B cell (primary cell): ENCODE data around the gene STAT2. TPM values are rescaled to one million over a fixed set of nuclear protein-coding genes. Genes with fewer than 3 reads are reported as not detected.

Experiments used
- ATAC-seq: fragments of 200-7000 bp; cut with Tn5 transposase; one replicate; pipeline ENCODE4 v1.10.0; 2021; ENCODE audit warnings: low read depth, mild to moderate bottlenecking, moderate number of reproducible peaks, moderate library complexity
- CTCF ChIA-PET: fragments of 350-600 bp; sonication (Branson Sonifier 250); formaldehyde crosslinking; loops from one replicate; lab custom pipeline; 2021; ENCODE audit warnings: antibody characterized with exemption, inconsistent platforms; lab: Charles Lee
- POLR2A ChIA-PET: fragments of 350-600 bp; sonication (Branson Sonifier 250); formaldehyde crosslinking; loops from one replicate; lab custom pipeline; 2021; ENCODE audit warnings: antibody characterized with exemption; lab: Charles Lee
- DNase-seq: peaks from one replicate; pipeline ENCODE4 v3.0.0; 2013
- H2AFZ ChIP-seq: 2 replicates; pipeline ENCODE4 v1.6.1; 2012; ENCODE audit warnings: mild to moderate bottlenecking, low read depth, low read length; ENCODE audit not compliant: insufficient read depth, poor library complexity, severe bottlenecking
- H3K27ac ChIP-seq, 2 donors: 1 replicate in 1 of 2; 2 replicates in 1 of 2; pipeline ENCODE4 v1.5.1; 2012 to 2013; ENCODE audit warnings: low read length in 2 of 2, mild to moderate bottlenecking in 2 of 2, moderate library complexity in 1 of 2
- H3K27me3 ChIP-seq, 4 experiments: fragments of 200-600 bp in 1 of 4; sonication (generic) in 1 of 4; replicated peaks in 1 of 4; 1 replicate in 2 of 4; 2 replicates in 2 of 4; pipeline versions ENCODE4 v1.6.1 to v1.7.0; 2013 to 2016; ENCODE audit warnings: low read length in 3 of 4, mild to moderate bottlenecking in 2 of 4, mixed read lengths in 1 of 4, moderate library complexity in 1 of 4; ENCODE audit not compliant: insufficient read depth in 4 of 4, control insufficient read depth in 3 of 4; ENCODE audit errors: control extremely low read depth in 1 of 4
- H3K36me3 ChIP-seq, 2 experiments: replicated peaks in 1 of 2; 1 replicate in 1 of 2; 2 replicates in 1 of 2; pipeline versions ENCODE4 v1.6.1 to v1.7.1; 2013; ENCODE audit warnings: low read length in 1 of 2; ENCODE audit not compliant: insufficient read depth in 2 of 2, control insufficient read depth in 1 of 2; ENCODE audit errors: control extremely low read depth in 1 of 2, extremely low read depth in 1 of 2
- H3K4me1 ChIP-seq, 2 donors: fragments of 200-600 bp in 1 of 2; sonication (generic) in 1 of 2; 1 replicate in 1 of 2; 2 replicates in 1 of 2; pipeline versions ENCODE4 v1.5.1 to v1.6.1; 2013 to 2017; ENCODE audit warnings: low read length in 2 of 2; ENCODE audit not compliant: control insufficient read depth in 2 of 2, insufficient read depth in 2 of 2
- H3K4me2 ChIP-seq: replicated peaks from 2 replicates; pipeline ENCODE3; 2012; ENCODE audit warnings: mild to moderate bottlenecking, low read depth, low read length; ENCODE audit not compliant: poor library complexity, severe bottlenecking
- H3K4me3 ChIP-seq, 5 experiments: fragments of 200-600 bp in 1 of 5; sonication (generic) in 1 of 5; 1 replicate in 3 of 5; 2 replicates in 2 of 5; pipeline versions ENCODE4 v1.5.1 to v1.7.0; 2011 to 2016; ENCODE audit warnings: low read length in 4 of 5, mild to moderate bottlenecking in 4 of 5, low read depth in 2 of 5, control low read depth in 1 of 5, moderate library complexity in 1 of 5; ENCODE audit not compliant: insufficient read depth in 1 of 5; ENCODE audit errors: control extremely low read depth in 1 of 5, extremely low read depth in 1 of 5
- H3K79me2 ChIP-seq: fragments of 200-600 bp; sonication (generic); one replicate; pipeline ENCODE4 v1.6.0; 2016; ENCODE audit warnings: low read length; ENCODE audit not compliant: control insufficient read depth, insufficient read depth
- H3K9ac ChIP-seq: fragments of 200-600 bp; sonication (generic); 2 replicates; pipeline ENCODE4 v1.6.1; 2017; ENCODE audit warnings: mild to moderate bottlenecking, low read length, moderate library complexity
- H3K9me3 ChIP-seq, 3 donors: one replicate each; pipeline versions ENCODE4 v1.6.1 to v1.7.1; 2013; ENCODE audit warnings: low read length in 2 of 3; ENCODE audit not compliant: control insufficient read depth in 2 of 3, insufficient read depth in 1 of 3; ENCODE audit errors: control extremely low read depth in 1 of 3
- H4K20me1 ChIP-seq: 2 replicates; pipeline ENCODE4 v1.6.0; 2012; ENCODE audit warnings: mild to moderate bottlenecking, low read length; ENCODE audit not compliant: insufficient read depth, control insufficient read depth, poor library complexity, severe bottlenecking
- H3K27ac Mint-ChIP-seq: one replicate; pipeline ENCODE4 v1.8.0; 2021; ENCODE audit warnings: mixed read lengths
- H3K27me3 Mint-ChIP-seq: one replicate; pipeline ENCODE4 v1.8.0; 2021; ENCODE audit warnings: mixed read lengths
- H3K4me1 Mint-ChIP-seq: one replicate; pipeline ENCODE4 v1.8.0; 2021; ENCODE audit warnings: mixed read lengths
- H3K4me3 Mint-ChIP-seq: one replicate; pipeline ENCODE4 v1.8.0; 2021; ENCODE audit warnings: mixed read lengths
- H3K9me3 Mint-ChIP-seq: one replicate; pipeline ENCODE4 v1.8.0; 2022; ENCODE audit warnings: mixed read lengths; ENCODE audit not compliant: insufficient read depth
- EZH2 ChIP-seq: IDR thresholded peaks from 2 replicates; pipeline ENCODE4 v1.6.1; 2012; ENCODE audit warnings: borderline replicate concordance, low read depth, mild to moderate bottlenecking, moderate library complexity, low read length; ENCODE audit not compliant: insufficient read depth, poor library complexity, severe bottlenecking
- WGBS: methylation state at CpG from one replicate; pipeline ENCODE4 v1.1.5; 2013; ENCODE audit warnings: missing lambda C conversion rate; ENCODE audit not compliant: insufficient coverage; 5-methylcytosine and 5-hydroxymethylcytosine counted together
- intact Hi-C: fragments of 100-400 bp; cut with micrococcal nuclease; formaldehyde crosslinking; loops from one replicate; pipeline ENCODE4 v1.10.0; 2022
- polyA plus RNA-seq: library from polyadenylated mRNA; depleted of rRNA; stranded (reverse); fragments of >200 nt; gene quantifications from 2 replicates; pipeline ENCODE4 v1.2.3, GENCODE V29; 2012
- total RNA-seq, 2 donors: library from RNA; stranded (reverse); fragments of 120-200 nt in 1 of 2; gene quantifications; 1 replicate in 1 of 2; 2 replicates in 1 of 2; pipeline versions ENCODE4 v1.2.3 to v1.2.4, GENCODE V29; 2013 to 2022
- TF ChIP-seq, protein P1 (sequence below): fragments of 200-600 bp; IDR thresholded peaks from one replicate; pipeline ENCODE4 v1.8.0; 2022; ENCODE audit warnings: antibody characterized with exemption, mild to moderate bottlenecking

STAT2 gene
- total and polyA plus RNA-seq, 2 donors (not counting 1 experiment from before 2014, with no cell fraction given): 261 to 298 TPM

GRCh38 chr12:56300644-56301464 lies 59.1 kb downstream of the STAT2 start:
- ATAC-seq (no peak), DNase-seq (no peak)
- H3K36me3 ChIP-seq: peaks cover 0 to 7% of the 10 kb centered on the region in 2 experiments
- H3K4me1 ChIP-seq: peaks cover 51 to 61% of the 10 kb centered on the region in 2 donors
- no peak for TF ChIP-seq EZH2
- TF ChIP-seq, protein P1, sequence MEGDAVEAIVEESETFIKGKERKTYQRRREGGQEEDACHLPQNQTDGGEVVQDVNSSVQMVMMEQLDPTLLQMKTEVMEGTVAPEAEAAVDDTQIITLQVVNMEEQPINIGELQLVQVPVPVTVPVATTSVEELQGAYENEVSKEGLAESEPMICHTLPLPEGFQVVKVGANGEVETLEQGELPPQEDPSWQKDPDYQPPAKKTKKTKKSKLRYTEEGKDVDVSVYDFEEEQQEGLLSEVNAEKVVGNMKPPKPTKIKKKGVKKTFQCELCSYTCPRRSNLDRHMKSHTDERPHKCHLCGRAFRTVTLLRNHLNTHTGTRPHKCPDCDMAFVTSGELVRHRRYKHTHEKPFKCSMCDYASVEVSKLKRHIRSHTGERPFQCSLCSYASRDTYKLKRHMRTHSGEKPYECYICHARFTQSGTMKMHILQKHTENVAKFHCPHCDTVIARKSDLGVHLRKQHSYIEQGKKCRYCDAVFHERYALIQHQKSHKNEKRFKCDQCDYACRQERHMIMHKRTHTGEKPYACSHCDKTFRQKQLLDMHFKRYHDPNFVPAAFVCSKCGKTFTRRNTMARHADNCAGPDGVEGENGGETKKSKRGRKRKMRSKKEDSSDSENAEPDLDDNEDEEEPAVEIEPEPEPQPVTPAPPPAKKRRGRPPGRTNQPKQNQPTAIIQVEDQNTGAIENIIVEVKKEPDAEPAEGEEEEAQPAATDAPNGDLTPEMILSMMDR: no peak
- POLR2A ChIA-PET: interaction anchor here (0.6 to 1.2 kb wide), 4 partner anchors 34 to 148 kb away, joined by 3 to 4 read pairs (median 3); partner anchors contain the start of genes ANKRD52, IL23A and TIMELESS
- intact Hi-C loops: loop anchor here (1.0 to 2.0 kb wide), 10 partner anchors 15 to 335 kb away; partner anchors contain the start of genes ANKRD52, NABP2, SPRYD4 and STAT2
- no peaks in the 10 kb centered on the region for H3K9me3 Mint-ChIP-seq
- peak overlapping the region; percentile 93 for H3K4me2 ChIP-seq
- no peaks in the 10 kb centered on the region for H3K27me3 Mint-ChIP-seq
- CTCF ChIA-PET: interaction anchor here (0.7 to 1.3 kb wide), 4 partner anchors 22 to 99 kb away, joined by 3 to 4 read pairs (median 3); no protein-coding TSS in a partner anchor
- H3K27ac Mint-ChIP-seq: peak overlapping the region; percentile 97
- WGBS: 66% methylated on average over 20 of the region's 21 CpGs
- H2AFZ ChIP-seq: peak overlapping the region; percentile 97
- no peaks in the 10 kb centered on the region for H3K9me3 ChIP-seq
- H3K4me3 Mint-ChIP-seq: peak overlapping the region; percentile 98
- H3K27me3 ChIP-seq: no peaks in the 10 kb centered on the region
- peak overlapping the region; percentile 50 to 83 (median 78) for H3K4me3 ChIP-seq
- peak overlapping the region; percentile 81 for H3K9ac ChIP-seq
- peaks cover 60% of the 10 kb centered on the region for H3K79me2 ChIP-seq
- H3K4me1 Mint-ChIP-seq: peaks cover 57% of the 10 kb centered on the region
- H4K20me1 ChIP-seq: peaks cover 28% of the 10 kb centered on the region
- peak overlapping the region; percentile 92 to 95 for H3K27ac ChIP-seq
